ENCODE data around the gene EIF1. TPM values are rescaled to one million over a fixed set of nuclear protein-coding genes. Genes with fewer than 3 reads are reported as not detected.

The EIF1 gene
- total RNA-seq, 1 experiment from 2014 or later, result 1,945 TPM

DNA sequence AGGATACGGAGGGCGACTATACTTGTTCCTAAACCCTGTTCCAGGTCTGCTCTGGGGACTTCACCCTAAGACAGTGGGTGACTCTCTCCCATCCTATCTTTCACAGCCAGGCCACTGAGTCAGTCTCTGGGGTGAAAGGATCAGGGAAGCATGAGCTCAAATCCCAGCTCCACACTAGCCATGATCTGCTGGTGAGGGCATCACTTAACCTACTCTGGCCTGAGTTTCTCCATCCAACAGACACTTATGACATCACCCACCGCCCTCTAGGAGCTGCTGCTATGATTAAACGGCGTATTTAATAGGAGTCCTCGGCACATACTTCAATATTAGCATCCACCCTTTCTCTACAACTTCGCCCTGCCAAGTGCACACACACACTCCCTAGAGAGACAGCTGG is 33.5 kb downstream of the EIF1 start:
- Mint-ChIP-seq H3K27me3 (ENCODE audit: insufficient read depth, unreplicated experiment) (no peaks in the 10 kb centered on the region), H3K9me3 (ENCODE audit: unreplicated experiment) (no peaks in the 10 kb centered on the region), H3K27ac (ENCODE audit: low read depth, unreplicated experiment) (no peak overlapping the region), H3K4me1 (ENCODE audit: insufficient read depth, unreplicated experiment) (peaks cover 15% of the 10 kb centered on the region), H3K4me3 (ENCODE audit: unreplicated experiment) (no peak overlapping the region), H3K36me3 (ENCODE audit: insufficient read depth, unreplicated experiment) (no peaks in the 10 kb centered on the region)
- ChIA-PET CTCF (interaction anchor here (1.5 to 2.8 kb wide), 2 partner anchors 8 to 26 kb away, joined by 3 to 10 read pairs; no protein-coding TSS in a partner anchor), POLR2A (interaction anchor here (0.7 kb wide), 1 partner anchor 34 kb away, joined by 3 read pairs; the partner anchor contains the start of gene EIF1)
- TF ChIP-seq, protein P1, sequence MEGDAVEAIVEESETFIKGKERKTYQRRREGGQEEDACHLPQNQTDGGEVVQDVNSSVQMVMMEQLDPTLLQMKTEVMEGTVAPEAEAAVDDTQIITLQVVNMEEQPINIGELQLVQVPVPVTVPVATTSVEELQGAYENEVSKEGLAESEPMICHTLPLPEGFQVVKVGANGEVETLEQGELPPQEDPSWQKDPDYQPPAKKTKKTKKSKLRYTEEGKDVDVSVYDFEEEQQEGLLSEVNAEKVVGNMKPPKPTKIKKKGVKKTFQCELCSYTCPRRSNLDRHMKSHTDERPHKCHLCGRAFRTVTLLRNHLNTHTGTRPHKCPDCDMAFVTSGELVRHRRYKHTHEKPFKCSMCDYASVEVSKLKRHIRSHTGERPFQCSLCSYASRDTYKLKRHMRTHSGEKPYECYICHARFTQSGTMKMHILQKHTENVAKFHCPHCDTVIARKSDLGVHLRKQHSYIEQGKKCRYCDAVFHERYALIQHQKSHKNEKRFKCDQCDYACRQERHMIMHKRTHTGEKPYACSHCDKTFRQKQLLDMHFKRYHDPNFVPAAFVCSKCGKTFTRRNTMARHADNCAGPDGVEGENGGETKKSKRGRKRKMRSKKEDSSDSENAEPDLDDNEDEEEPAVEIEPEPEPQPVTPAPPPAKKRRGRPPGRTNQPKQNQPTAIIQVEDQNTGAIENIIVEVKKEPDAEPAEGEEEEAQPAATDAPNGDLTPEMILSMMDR (IDR thresholded peaks at IDR 0.05; ENCODE audit: unreplicated experiment), result no peak
- no TSS peak for BruUV-seq (replicated peaks)
- intact Hi-C loops (cut with micrococcal nuclease), result no loop called here
- no peak for DNase-seq (ENCODE audit: unreplicated experiment)

DNA sequence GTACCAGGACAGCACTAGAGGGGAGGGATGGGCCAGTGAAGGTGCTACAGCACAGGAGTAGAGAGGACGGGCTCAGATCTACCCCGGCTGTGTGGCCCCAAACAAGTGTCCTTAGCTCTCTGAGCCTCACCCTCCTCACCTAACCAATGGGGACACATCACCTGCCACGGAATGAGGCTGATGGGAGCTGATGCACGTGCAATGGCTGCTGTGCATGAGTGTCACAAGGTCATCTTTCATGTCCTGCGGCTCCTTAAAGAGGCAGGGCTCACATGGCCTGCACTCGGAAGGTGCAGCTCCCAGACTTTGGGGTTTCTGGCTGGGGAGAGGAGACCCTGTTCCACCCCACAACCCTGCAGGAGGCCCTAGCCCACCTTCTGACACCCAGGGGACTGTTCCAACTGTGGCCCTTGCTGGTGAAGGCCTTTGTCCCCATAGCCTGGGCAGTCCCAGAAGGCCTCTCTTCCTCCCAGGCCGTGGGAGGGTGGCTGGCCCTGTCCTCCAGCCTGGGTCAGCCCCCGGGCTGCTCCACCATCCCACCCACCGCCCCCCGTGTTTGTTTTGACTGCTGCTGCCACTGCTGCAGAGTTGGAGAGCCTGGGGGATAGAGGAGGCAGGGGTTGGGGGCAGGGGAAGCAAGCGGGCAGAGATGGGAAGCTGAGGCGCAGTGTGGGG is 35.3 kb downstream of the EIF1 start:
- Mint-ChIP-seq H3K4me3 (ENCODE audit: unreplicated experiment) (no peak overlapping the region), H3K27me3 (ENCODE audit: insufficient read depth, unreplicated experiment) (no peaks in the 10 kb centered on the region), H3K4me1 (ENCODE audit: insufficient read depth, unreplicated experiment) (peaks cover 6% of the 10 kb centered on the region), H3K9me3 (ENCODE audit: unreplicated experiment) (no peaks in the 10 kb centered on the region), H3K27ac (ENCODE audit: low read depth, unreplicated experiment) (no peak overlapping the region), H3K36me3 (ENCODE audit: insufficient read depth, unreplicated experiment) (no peaks in the 10 kb centered on the region)
- TF ChIP-seq, protein P1 (IDR thresholded peaks at IDR 0.05; ENCODE audit: unreplicated experiment), result no peak
- ChIA-PET CTCF (interaction anchor here (0.6 to 0.7 kb wide), 3 partner anchors 28 to 819 kb away, joined by 3 read pairs; no protein-coding TSS in a partner anchor), POLR2A (interaction anchor here (0.7 to 1.1 kb wide), 2 partner anchors 11 to 125 kb away, joined by 3 to 5 read pairs; partner anchors contain the start of gene HAP1)
- intact Hi-C loops (cut with micrococcal nuclease), result no loop called here
- DNase-seq (ENCODE audit: unreplicated experiment), result no peak
- no TSS peak for BruUV-seq (replicated peaks)

DNA sequence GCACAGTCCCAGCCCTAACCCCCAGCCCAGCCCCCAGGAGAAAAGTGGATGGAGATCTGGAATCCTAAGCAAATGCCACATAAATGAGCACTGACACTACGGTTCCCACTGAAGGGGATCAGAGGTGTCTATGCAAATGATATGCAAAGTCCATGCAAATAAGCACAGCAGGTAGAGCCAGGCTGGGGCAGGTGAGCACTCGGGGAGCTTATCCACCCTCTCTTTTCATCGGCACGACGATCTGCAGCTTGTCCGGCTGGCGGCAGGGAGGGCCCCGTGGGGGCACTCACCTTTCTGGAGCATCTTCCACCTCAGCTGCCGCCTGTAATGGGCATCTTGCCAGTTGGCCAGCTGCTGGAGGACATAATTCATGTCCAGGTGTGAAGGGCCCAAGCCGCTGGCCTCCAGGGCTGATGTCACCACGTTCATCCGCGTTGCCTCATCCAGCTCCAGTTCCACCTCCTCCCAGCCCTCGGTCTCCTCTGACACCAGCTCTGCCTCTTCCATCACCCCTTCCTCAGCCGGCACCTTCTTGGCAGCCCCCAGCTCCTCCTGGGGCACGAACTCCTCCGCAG is 35.9 kb downstream of the EIF1 start:
- no peaks in the 10 kb centered on the region for H3K36me3 Mint-ChIP-seq (ENCODE audit: insufficient read depth, unreplicated experiment)
- ChIA-PET CTCF (interaction anchor here (0.7 to 0.8 kb wide), 2 partner anchors 9 to 29 kb away, joined by 3 read pairs; no protein-coding TSS in a partner anchor), POLR2A (interaction anchor here (0.7 kb wide), 1 partner anchor 125 kb away, joined by 3 read pairs; no protein-coding TSS in a partner anchor)
- intact Hi-C loops (cut with micrococcal nuclease), result no loop called here
- BruUV-seq (replicated peaks), result no TSS peak
- peaks cover 6% of the 10 kb centered on the region for H3K4me1 Mint-ChIP-seq (ENCODE audit: insufficient read depth, unreplicated experiment)
- H3K27me3 Mint-ChIP-seq (ENCODE audit: insufficient read depth, unreplicated experiment), result no peaks in the 10 kb centered on the region
- TF ChIP-seq, protein P1 (IDR thresholded peaks at IDR 0.05; ENCODE audit: unreplicated experiment), result no peak
- no peak for DNase-seq (ENCODE audit: unreplicated experiment)
- no peak overlapping the region for H3K27ac Mint-ChIP-seq (ENCODE audit: low read depth, unreplicated experiment)
- no peaks in the 10 kb centered on the region for H3K9me3 Mint-ChIP-seq (ENCODE audit: unreplicated experiment)
- H3K4me3 Mint-ChIP-seq (ENCODE audit: unreplicated experiment), result no peak overlapping the region

DNA sequence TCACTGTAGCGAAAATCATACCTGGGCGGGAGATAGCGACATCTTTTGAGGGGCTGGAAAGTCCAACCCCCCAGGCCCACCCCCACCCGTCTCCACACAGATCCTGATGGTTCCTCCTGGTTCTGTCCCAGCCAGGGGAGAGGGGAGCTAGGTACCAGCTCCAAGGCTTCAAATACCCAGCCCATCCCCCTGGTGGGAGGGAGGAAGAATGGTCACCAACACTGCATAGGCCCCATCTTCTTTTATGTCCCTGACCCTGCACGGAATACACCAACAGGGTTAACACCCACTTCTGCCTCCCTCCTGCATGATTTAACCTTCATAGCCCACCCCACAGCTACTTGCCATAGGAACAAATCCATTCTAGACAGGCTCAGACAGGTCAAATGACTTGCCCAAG is 36.4 kb downstream of the EIF1 start:
- Mint-ChIP-seq H3K9me3 (ENCODE audit: unreplicated experiment) (no peaks in the 10 kb centered on the region), H3K4me1 (ENCODE audit: insufficient read depth, unreplicated experiment) (peaks cover 6% of the 10 kb centered on the region), H3K27ac (ENCODE audit: low read depth, unreplicated experiment) (no peak overlapping the region), H3K27me3 (ENCODE audit: insufficient read depth, unreplicated experiment) (no peaks in the 10 kb centered on the region), H3K36me3 (ENCODE audit: insufficient read depth, unreplicated experiment) (no peaks in the 10 kb centered on the region), H3K4me3 (ENCODE audit: unreplicated experiment) (no peak overlapping the region)
- DNase-seq (ENCODE audit: unreplicated experiment), result no peak
- BruUV-seq (replicated peaks), result no TSS peak
- intact Hi-C loops (cut with micrococcal nuclease), result no loop called here
- ChIA-PET POLR2A (interaction anchor here (0.6 to 1.2 kb wide), 3 partner anchors 7 to 29 kb away, joined by 3 read pairs; no protein-coding TSS in a partner anchor), CTCF (interaction anchor here (0.7 to 0.8 kb wide), 3 partner anchors 10 to 77 kb away, joined by 3 to 5 read pairs (median 3); no protein-coding TSS in a partner anchor)
- TF ChIP-seq, protein P1 (IDR thresholded peaks at IDR 0.05; ENCODE audit: unreplicated experiment), result no peak
